Measurements from ENCODE around the gene OGN. TPM values are rescaled to one million over a fixed set of nuclear protein-coding genes. Genes with fewer than 3 reads are reported as not detected.

The OGN gene
- polyA plus RNA-seq, 1 donor (not counting 4 experiments of a cell fraction or from before 2014, with no cell fraction given): not detected

DNA sequence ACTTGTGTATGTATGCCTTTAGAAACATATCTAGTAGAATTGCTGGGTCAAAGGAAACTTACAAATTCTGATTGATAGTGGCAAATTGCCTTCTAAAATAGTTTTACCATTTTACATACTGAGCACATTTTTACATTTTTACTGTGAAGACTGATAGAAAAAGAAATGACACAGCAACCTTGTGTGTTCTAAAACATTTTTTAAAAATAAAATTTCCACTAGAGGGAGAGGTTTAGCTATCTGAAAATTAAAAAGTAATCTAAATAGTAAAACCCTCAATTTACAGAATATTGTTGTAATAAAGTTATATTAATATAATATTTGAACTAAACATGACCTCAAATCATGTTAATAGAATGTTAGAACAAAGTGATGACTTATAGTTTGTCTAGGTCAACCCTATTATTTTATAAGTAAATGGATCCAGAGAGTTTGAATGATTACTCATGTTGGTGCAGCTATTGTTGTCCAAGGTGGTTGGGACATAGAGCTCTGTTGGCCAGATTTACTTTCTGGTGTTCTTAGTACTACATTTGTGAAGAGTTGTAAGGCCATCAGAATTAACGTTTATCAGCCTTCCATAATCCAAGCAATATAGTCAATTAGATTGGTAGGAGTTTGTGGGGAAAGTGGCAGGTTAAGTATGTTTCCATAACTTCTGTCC lies 61.4 kb downstream of the OGN start:
- Histone ChIP-seq H3K4me3 (ENCODE audit: control insufficient read depth in 2 of 3, extremely low read depth in 1 of 3, insufficient read depth in 2 of 3, low read depth in 1 of 3, low read length in 3 of 3) (no peak overlapping the region), H3K27ac (ENCODE audit: control insufficient read depth, insufficient read depth, low read length) (no peak overlapping the region), H3K9ac (ENCODE audit: control insufficient read depth, extremely low read depth, insufficient read depth, low read length) (no peak overlapping the region), H3K36me3 (ENCODE audit: control insufficient read depth in 2 of 2, extremely low read depth in 1 of 2, insufficient read depth in 2 of 2, low read length in 2 of 2) (peaks cover 0 to 16% of the 10 kb centered on the region in 2 experiments), H2AFZ (ENCODE audit: control insufficient read depth, low read length) (no peak overlapping the region), H3K4me1 (ENCODE audit: control insufficient read depth, extremely low read depth, insufficient read depth, low read length) (no peaks in the 10 kb centered on the region), H3K27me3 (ENCODE audit: control insufficient read depth, extremely low read depth, insufficient read depth, low read length) (no peaks in the 10 kb centered on the region), H3K4me2 (ENCODE audit: control insufficient read depth, extremely low read depth, insufficient read depth, low read depth, low read length) (no peak overlapping the region), H3K9me3 (ENCODE audit: control insufficient read depth, low read depth, low read length) (no peaks in the 10 kb centered on the region), H3K9me1 (ENCODE audit: control insufficient read depth, extremely low read depth, insufficient read depth, low read length) (no peaks in the 10 kb centered on the region), H4K20me1 (ENCODE audit: control insufficient read depth, extremely low read depth, insufficient read depth, low read length) (no peaks in the 10 kb centered on the region), H3K79me2 (ENCODE audit: control insufficient read depth, insufficient read depth, low read length) (no peaks in the 10 kb centered on the region)
- FAIRE-seq (no peak), DNase-seq (ENCODE audit: low read depth, low spot score) (no peak)
- TF ChIP-seq, protein P1, sequence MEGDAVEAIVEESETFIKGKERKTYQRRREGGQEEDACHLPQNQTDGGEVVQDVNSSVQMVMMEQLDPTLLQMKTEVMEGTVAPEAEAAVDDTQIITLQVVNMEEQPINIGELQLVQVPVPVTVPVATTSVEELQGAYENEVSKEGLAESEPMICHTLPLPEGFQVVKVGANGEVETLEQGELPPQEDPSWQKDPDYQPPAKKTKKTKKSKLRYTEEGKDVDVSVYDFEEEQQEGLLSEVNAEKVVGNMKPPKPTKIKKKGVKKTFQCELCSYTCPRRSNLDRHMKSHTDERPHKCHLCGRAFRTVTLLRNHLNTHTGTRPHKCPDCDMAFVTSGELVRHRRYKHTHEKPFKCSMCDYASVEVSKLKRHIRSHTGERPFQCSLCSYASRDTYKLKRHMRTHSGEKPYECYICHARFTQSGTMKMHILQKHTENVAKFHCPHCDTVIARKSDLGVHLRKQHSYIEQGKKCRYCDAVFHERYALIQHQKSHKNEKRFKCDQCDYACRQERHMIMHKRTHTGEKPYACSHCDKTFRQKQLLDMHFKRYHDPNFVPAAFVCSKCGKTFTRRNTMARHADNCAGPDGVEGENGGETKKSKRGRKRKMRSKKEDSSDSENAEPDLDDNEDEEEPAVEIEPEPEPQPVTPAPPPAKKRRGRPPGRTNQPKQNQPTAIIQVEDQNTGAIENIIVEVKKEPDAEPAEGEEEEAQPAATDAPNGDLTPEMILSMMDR (optimal IDR thresholded peaks at IDR 0.05 in 1 of 3, IDR thresholded peaks at IDR 0.05 in 1 of 3, conservative IDR thresholded peaks at IDR 0.05 in 1 of 3; ENCODE audit: extremely low read depth in 1 of 3, insufficient read depth in 2 of 3, low read length in 3 of 3): no peak
- no peak for TF ChIP-seq EZH2 (IDR thresholded peaks at IDR 0.05; ENCODE audit: low read length)
- dilution Hi-C loops (cut with MboI; ENCODE audit: extremely low pct_ligation_motif_present, low sequenced_read_pairs): no loop called here

DNA sequence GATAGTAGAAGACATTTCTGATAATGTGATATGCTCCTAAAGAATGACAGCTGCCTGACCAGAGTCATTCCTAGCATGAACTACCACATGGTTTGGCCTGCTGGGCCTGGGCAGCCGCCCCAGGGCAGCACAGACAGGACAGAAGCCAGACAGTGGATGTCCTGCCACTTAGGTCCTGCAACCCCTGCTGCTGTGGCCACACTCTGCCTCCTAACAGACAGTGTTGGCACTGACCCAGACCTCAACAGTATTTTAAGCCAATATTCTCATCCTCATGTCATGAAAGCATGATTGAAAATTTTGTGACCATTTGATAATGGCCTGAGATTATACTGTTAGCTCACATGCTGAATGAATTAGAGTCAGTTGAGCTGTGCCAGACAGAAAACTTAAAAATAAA lies 62.8 kb downstream of the OGN start:
- FAIRE-seq: no peak

More for the DNA sequence above, 62.8 kb downstream of the OGN start:
- H3K79me2 ChIP-seq (ENCODE audit: control insufficient read depth, insufficient read depth, low read length): no peaks in the 10 kb centered on the region
- no peak overlapping the region for H3K9ac ChIP-seq (ENCODE audit: control insufficient read depth, extremely low read depth, insufficient read depth, low read length)
- DNase-seq (ENCODE audit: low read depth, low spot score): no peak
- no peak for TF ChIP-seq EZH2 (IDR thresholded peaks at IDR 0.05; ENCODE audit: low read length)
- TF ChIP-seq, protein P1 (optimal IDR thresholded peaks at IDR 0.05 in 1 of 3, IDR thresholded peaks at IDR 0.05 in 1 of 3, conservative IDR thresholded peaks at IDR 0.05 in 1 of 3; ENCODE audit: extremely low read depth in 1 of 3, insufficient read depth in 2 of 3, low read length in 3 of 3): no peak
- no peaks in the 10 kb centered on the region for H4K20me1 ChIP-seq (ENCODE audit: control insufficient read depth, extremely low read depth, insufficient read depth, low read length)
- peaks cover 0 to 20% of the 10 kb centered on the region in 2 experiments for H3K36me3 ChIP-seq (ENCODE audit: control insufficient read depth in 2 of 2, extremely low read depth in 1 of 2, insufficient read depth in 2 of 2, low read length in 2 of 2)
- no peak overlapping the region for H3K4me3 ChIP-seq (ENCODE audit: control insufficient read depth in 2 of 3, extremely low read depth in 1 of 3, insufficient read depth in 2 of 3, low read depth in 1 of 3, low read length in 3 of 3)
- H3K9me3 ChIP-seq (ENCODE audit: control insufficient read depth, low read depth, low read length): no peaks in the 10 kb centered on the region
- H3K9me1 ChIP-seq (ENCODE audit: control insufficient read depth, extremely low read depth, insufficient read depth, low read length): no peaks in the 10 kb centered on the region
- dilution Hi-C loops (cut with MboI; ENCODE audit: extremely low pct_ligation_motif_present, low sequenced_read_pairs): no loop called here
- H3K4me1 ChIP-seq (ENCODE audit: control insufficient read depth, extremely low read depth, insufficient read depth, low read length): no peaks in the 10 kb centered on the region
- no peaks in the 10 kb centered on the region for H3K27me3 ChIP-seq (ENCODE audit: control insufficient read depth, extremely low read depth, insufficient read depth, low read length)
- H3K4me2 ChIP-seq (ENCODE audit: control insufficient read depth, extremely low read depth, insufficient read depth, low read depth, low read length): no peak overlapping the region
- H2AFZ ChIP-seq (ENCODE audit: control insufficient read depth, low read length): no peak overlapping the region
- no peak overlapping the region for H3K27ac ChIP-seq (ENCODE audit: control insufficient read depth, insufficient read depth, low read length)
